Brain microvascular endothelial cell (primary cell): ENCODE results near the gene SUSD5.

Experiments
- DNase-seq: peaks from one replicate; pipeline ENCODE4 v3.0.0-alpha.2; 2020
- H3K27ac ChIP-seq: fragments of 250-450 bp; sonication (Bioruptor Pico); 2 replicates; pipeline ENCODE4 v1.5.1; 2020; ENCODE audit warnings: mild to moderate bottlenecking, moderate library complexity
- H3K27me3 ChIP-seq: fragments of 250-450 bp; sonication (Bioruptor Pico); replicated peaks from 2 replicates; pipeline ENCODE4 v1.5.1; 2020; ENCODE audit warnings: mild to moderate bottlenecking
- H3K36me3 ChIP-seq: fragments of 250-450 bp; sonication (Bioruptor Pico); replicated peaks from 2 replicates; pipeline ENCODE4 v1.5.1; 2020; ENCODE audit warnings: mild to moderate bottlenecking
- H3K4me3 ChIP-seq: 2 replicates; pipeline ENCODE4 v1.5.1; 2011; ENCODE audit warnings: low read depth, mild to moderate bottlenecking, control low read depth, low read length, moderate library complexity
- CTCF ChIP-seq: IDR thresholded peaks from 2 replicates; pipeline ENCODE4 v1.5.1; 2011; ENCODE audit warnings: low read depth, mild to moderate bottlenecking, moderate library complexity, low read length, control low read depth, inconsistent platforms; ENCODE audit errors: missing control alignments
- in situ Hi-C: cut with HindIII; loops from 2 replicates; pipeline ENCODE4 v1.10.0; 2017; ENCODE audit warnings: low sequenced_read_pairs, low pct_ligation_motif_present

SUSD5 gene

GRCh38 chr3:33218446-33219174, at the start of gene SUSD5:
SUSD5 (minus strand) TSS chr3:33218810; CDS start chr3:33218797, 13 bp downstream.
- Histone ChIP-seq H3K4me3 (peak within 1 kb of the TSS; percentile 72), H3K36me3 (no peaks in the 10 kb centered on the region), H3K27me3 (no peaks in the 10 kb centered on the region), H3K27ac (no peak within 1 kb of the TSS)
- in situ Hi-C loops, result no loop called here
- TF ChIP-seq CTCF, result no peak
- DNase-seq, result peak; percentile 33

- no peak for DNase-seq
Measured at GRCh38 chr3:33260104-33260503, 41.5 kb upstream of the SUSD5 start.

GRCh38 chr3:33256249-33256648, 37.6 kb upstream of the SUSD5 start:
- Histone ChIP-seq H3K4me3 (no peak overlapping the region), H3K27me3 (no peaks in the 10 kb centered on the region), H3K27ac (no peak overlapping the region), H3K36me3 (no peaks in the 10 kb centered on the region)
- no peak for DNase-seq
- no peak for TF ChIP-seq CTCF
- in situ Hi-C loops, result no loop called here

More at GRCh38 chr3:33260104-33260503, 41.5 kb upstream of the SUSD5 start:
- Histone ChIP-seq H3K4me3 (no peak overlapping the region), H3K27me3 (no peaks in the 10 kb centered on the region), H3K36me3 (no peaks in the 10 kb centered on the region), H3K27ac (no peak overlapping the region)
- TF ChIP-seq CTCF, result no peak
- in situ Hi-C loops, result no loop called here

GRCh38 chr3:33250712-33251111, 32.1 kb upstream of the SUSD5 start:
- peak; percentile 2 for DNase-seq
- TF ChIP-seq CTCF, result no peak
- Histone ChIP-seq H3K36me3 (no peaks in the 10 kb centered on the region), H3K27ac (no peak overlapping the region), H3K4me3 (no peak overlapping the region), H3K27me3 (no peaks in the 10 kb centered on the region)
- in situ Hi-C loops, result no loop called here

GRCh38 chr3:33246786-33247185, 28.2 kb upstream of the SUSD5 start:
- Histone ChIP-seq H3K27me3 (no peaks in the 10 kb centered on the region), H3K36me3 (no peaks in the 10 kb centered on the region), H3K27ac (no peak overlapping the region), H3K4me3 (no peak overlapping the region)
- TF ChIP-seq CTCF, result no peak
- no peak for DNase-seq
- in situ Hi-C loops, result no loop called here

GRCh38 chr3:33240261-33240660, 21.7 kb upstream of the SUSD5 start:
- Histone ChIP-seq H3K4me3 (no peak overlapping the region), H3K27me3 (no peaks in the 10 kb centered on the region), H3K36me3 (no peaks in the 10 kb centered on the region), H3K27ac (no peak overlapping the region)
- TF ChIP-seq CTCF, result no peak
- in situ Hi-C loops, result no loop called here
- DNase-seq, result no peak
